Activated CD4-positive, alpha-beta T cell treated with anti-CD3 and anti-CD28 coated beads for 4 hours (primary cell): ENCODE data around the gene NAMPT.
"Not testable (repeated sequence)": the region's sequence is repeated elsewhere in the genome, so short reads cannot be mapped to it uniquely, and the experiment has no call there.

Experiments used
- DNase-seq, 2 donors: peaks; one replicate each; pipeline ENCODE4 v3.0.0-alpha.2; 2020

The NAMPT gene

GRCh38 chr7:106224797-106225196 is 60.0 kb downstream of the NAMPT start:
- DNase-seq = no peak

- DNase-seq = no peak
Observed at GRCh38 chr7:106223156-106223555, 61.6 kb downstream of the NAMPT start.

GRCh38 chr7:106222545-106222944 is 62.2 kb downstream of the NAMPT start:
- no peak for DNase-seq

- DNase-seq = no peak
Observed at GRCh38 chr7:106220307-106220706, 64.5 kb downstream of the NAMPT start.

GRCh38 chr7:106219170-106219569 is 65.6 kb downstream of the NAMPT start:
- DNase-seq = no peak

- DNase-seq = no peak
Observed at GRCh38 chr7:106218546-106218945, 66.2 kb downstream of the NAMPT start.

- DNase-seq = no peak
Observed at GRCh38 chr7:106216923-106217542, 67.8 kb downstream of the NAMPT start.

- no peak for DNase-seq
Observed at GRCh38 chr7:106216517-106216922, 68.3 kb downstream of the NAMPT start.

GRCh38 chr7:106215868-106216516 is 68.8 kb downstream of the NAMPT start:
- DNase-seq = no peak

GRCh38 chr7:106208944-106209343 is 75.8 kb downstream of the NAMPT start:
- not testable (repeated sequence) for DNase-seq

- no peak for DNase-seq
Observed at GRCh38 chr7:106206826-106207541, 77.8 kb downstream of the NAMPT start.

- no peak for DNase-seq
Observed at GRCh38 chr7:106205621-106206222, 79.1 kb downstream of the NAMPT start.

- no peak for DNase-seq
Observed at GRCh38 chr7:106203473-106203872, 81.3 kb downstream of the NAMPT start.

GRCh38 chr7:106201164-106201563 is 83.6 kb downstream of the NAMPT start:
- no peak for DNase-seq

GRCh38 chr7:106199813-106200364 is 84.9 kb downstream of the NAMPT start:
- no peak for DNase-seq

GRCh38 chr7:106199024-106199423 is 85.8 kb downstream of the NAMPT start:
- DNase-seq = no peak
